NOMO-1 (cell line): ENCODE data around the gene DCLRE1C.
A peak's percentile ranks its signal among the peaks of the same experiment; 100 is the strongest.
"Not testable (repeated sequence)": the region's sequence is repeated elsewhere in the genome, so short reads cannot be mapped to it uniquely, and the experiment has no call there.

Experiments used
- DNase-seq, 2 experiments: peaks; one replicate each; lab custom pipeline; 2025; ENCODE audit not compliant: unreplicated experiment in 2 of 2; lab: John Stamatoyannopoulos, UW

DCLRE1C gene

GRCh38 chr10:14954001-14954770 lies at the start of gene DCLRE1C:
Gene DCLRE1C (minus strand): TSS chr10:14954096. CDS start chr10:14954010, 86 bp downstream.
- DNase-seq = peak; percentile 92

- DNase-seq = no peak
Observed at GRCh38 chr10:14995964-14996565, 42.2 kb upstream of the DCLRE1C start.

- not testable (repeated sequence) for DNase-seq
Observed at GRCh38 chr10:14993500-14994455, 39.9 kb upstream of the DCLRE1C start.

GRCh38 chr10:14992336-14992735 lies 38.4 kb upstream of the DCLRE1C start:
- not testable (repeated sequence) for DNase-seq

GRCh38 chr10:14991035-14991749 lies 37.3 kb upstream of the DCLRE1C start:
- DNase-seq = peak in 1 of 2 experiments; percentile 1

GRCh38 chr10:14989552-14989951 lies 35.7 kb upstream of the DCLRE1C start:
- not testable (repeated sequence) for DNase-seq

- no peak for DNase-seq
Observed at GRCh38 chr10:14982744-14983143, 28.8 kb upstream of the DCLRE1C start.

- DNase-seq = no peak
Observed at GRCh38 chr10:14975672-14976273, 21.9 kb upstream of the DCLRE1C start.

- not testable (repeated sequence) for DNase-seq
Observed at GRCh38 chr10:14974153-14974998, 20.5 kb upstream of the DCLRE1C start.

GRCh38 chr10:14971867-14972448 lies 18.1 kb upstream of the DCLRE1C start:
- peak in 1 of 2 experiments; percentile 5 for DNase-seq

GRCh38 chr10:14967897-14968296 lies 14.0 kb upstream of the DCLRE1C start:
- DNase-seq = no peak

- DNase-seq = peak; percentile 84 to 86
Observed at GRCh38 chr10:14959221-14960057, 5.5 kb upstream of the DCLRE1C start, which contains the start of gene MEIG1. Gene MEIG1 (plus strand): TSS chr10:14959388. CDS start chr10:14966469, 7,081 bp downstream.

- no peak for DNase-seq
Observed at GRCh38 chr10:14958872-14959220, 5.0 kb upstream of the DCLRE1C start.

GRCh38 chr10:14954934-14955333 lies 1.0 kb upstream of the DCLRE1C start:
- no peak for DNase-seq

GRCh38 chr10:14953424-14954000 lies 384 bp downstream of the DCLRE1C start:
- peak; percentile 62 to 73 for DNase-seq

- DNase-seq = no peak
Observed at GRCh38 chr10:14952851-14953423, 959 bp downstream of the DCLRE1C start.

- DNase-seq = no peak
Observed at GRCh38 chr10:14949291-14949690, 4.6 kb downstream of the DCLRE1C start.
